ENCODE measurements around the gene POU2F1.

POU2F1 gene

DNA sequence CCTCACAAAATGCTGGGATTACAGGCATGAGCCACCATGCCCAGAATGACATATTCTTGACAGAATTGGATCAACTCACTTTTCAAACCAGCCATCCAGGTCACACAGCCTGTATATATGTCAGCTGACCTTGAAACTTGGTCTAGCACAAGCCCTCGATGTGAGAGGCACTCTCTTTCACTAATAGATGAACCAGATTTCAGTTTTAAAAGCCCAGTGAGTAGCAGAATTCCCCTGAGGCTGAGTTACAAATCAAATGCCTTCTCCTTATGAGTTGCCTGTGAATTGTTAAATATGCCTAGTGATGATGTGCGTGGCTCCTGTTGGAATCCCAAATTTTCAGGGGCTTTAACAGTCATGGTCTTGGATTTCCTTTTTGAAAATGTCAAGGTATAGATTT is 208.9 kb downstream of the POU2F1 start:
- DNase-seq = no peak

DNA sequence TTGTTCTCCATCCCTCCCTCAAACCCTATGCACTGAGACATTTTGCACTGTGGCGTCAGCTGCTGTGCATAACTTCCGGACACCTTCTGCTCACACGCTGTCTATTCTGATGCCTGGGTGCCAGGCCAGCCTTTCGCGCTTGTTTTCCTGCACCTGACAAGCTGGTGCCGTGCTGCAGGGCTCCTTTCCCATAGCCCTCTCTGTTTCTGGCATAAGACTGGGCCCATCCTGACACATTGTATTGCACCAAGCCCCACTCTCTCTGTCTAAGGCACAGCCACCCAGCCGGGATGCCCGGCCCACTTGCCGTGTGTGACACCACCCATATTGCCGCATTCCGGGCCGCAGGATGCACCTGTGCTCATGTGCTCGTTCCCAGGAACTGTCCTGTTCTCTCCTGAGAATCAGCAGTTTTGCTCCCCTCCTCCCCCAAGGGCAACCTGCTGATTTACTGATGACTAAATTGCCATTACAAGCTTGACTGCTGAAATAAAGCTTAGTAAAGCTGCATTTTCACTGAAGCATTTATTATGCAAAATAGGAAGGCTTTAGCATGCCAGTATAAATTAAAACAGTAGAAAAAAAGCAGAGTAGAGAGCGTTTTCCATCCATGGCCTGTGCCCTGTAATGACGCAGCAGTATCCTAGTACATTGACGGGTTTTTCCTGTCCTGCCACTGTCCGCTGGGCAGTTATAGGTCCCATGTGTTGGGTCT is 209.6 kb downstream of the POU2F1 start:
- no peak for DNase-seq

GRCh38 chr1:167430849-167431242 is 210.2 kb downstream of the POU2F1 start:
- no peak for DNase-seq

DNA sequence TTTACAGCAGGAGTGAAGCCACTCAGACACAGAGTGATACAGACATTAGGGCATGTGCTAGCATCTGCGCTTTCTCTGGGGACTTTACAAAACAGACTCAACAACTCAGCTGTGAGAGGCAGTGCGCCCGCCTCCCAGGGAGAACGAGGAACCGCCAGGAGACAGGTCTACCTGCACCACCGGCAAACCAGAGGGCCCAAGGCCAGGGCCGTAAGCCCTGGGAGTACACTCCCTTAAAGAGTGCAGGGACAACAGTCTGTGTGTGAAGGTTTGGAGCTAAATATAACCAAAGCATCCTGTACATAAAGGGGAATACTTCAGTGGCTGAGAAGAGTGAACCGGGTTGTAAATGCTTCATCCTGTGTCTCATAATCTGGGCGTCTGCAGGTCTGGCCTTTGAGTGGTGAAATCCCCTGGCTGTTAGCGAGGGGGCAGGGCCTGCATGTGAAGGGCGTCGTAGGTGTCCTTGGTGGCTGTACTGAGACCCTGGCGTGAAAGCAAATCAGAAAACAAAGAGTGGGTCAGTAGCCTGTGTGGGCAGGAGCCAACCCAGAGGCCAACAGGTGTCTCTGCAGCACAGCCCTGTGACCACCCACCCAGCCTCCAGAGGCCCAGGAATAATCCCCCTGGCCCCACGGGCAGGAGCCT is 210.7 kb downstream of the POU2F1 start:
- no peak for DNase-seq

- no peak for DNase-seq
These were observed 211.4 kb downstream of the POU2F1 start for GRCh38 chr1:167431909-167432650.

GRCh38 chr1:167432780-167433179 is 212.1 kb downstream of the POU2F1 start:
- no peak for DNase-seq

GRCh38 chr1:167433884-167434283 is 213.2 kb downstream of the POU2F1 start:
- DNase-seq = no peak

DNA sequence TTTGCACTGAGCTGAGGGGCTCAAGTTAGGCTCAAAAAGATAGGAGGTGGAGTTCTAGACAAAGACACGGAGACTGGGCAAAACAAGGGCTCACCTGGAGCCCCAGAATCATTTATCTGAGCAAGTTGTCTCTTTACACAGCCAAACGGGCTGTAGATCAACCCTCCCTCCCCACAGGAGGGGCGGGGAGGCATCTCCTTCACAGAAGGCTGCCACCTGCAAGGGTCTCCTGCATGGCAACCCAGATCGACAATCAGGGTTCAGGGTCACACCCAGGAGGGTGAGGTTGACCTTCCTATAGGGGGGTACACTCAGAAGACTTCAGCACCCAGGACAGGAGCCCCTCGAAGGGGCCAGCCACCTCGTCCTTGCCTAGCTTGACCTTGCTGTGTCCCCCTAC is 213.6 kb downstream of the POU2F1 start:
- DNase-seq = no peak

GRCh38 chr1:167435484-167435883 is 214.8 kb downstream of the POU2F1 start:
- no peak for DNase-seq

- DNase-seq = peak; percentile 32
These were observed 217.8 kb downstream of the POU2F1 start for GRCh38 chr1:167438171-167439138.

DNA sequence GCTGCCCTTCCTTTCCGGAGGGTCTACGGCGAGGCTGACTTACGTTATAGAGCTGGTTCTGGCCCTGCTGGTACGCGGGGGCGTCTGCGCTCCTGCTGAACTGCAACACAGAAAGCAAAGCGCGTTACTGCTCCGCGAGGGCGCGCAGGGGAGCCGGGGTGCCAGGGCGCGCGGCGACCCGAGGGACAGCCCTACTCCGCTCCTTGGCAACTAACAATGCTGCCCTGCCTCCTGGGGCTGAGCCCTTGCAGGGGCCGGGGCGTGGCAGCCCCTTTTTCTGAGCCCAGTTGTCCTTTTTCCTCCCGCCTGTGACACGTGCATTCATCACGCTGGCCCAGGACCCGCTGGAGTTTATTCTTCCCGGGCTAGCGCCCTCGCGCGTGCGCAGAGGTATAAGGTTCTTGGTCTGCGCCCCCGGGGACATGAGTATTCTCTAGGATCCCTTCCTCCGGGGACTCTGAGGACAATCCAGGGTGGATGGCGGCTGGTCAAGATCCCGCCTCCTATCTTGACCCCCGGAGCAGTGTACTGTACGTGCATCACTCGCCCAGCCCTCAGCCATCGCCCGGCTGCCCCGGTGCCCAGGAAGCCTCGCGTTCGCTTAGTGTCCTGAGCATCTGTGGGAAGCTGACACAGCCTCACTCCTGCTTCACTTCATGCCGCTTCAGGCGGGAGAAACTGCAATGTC is 218.8 kb downstream of the POU2F1 start:
- DNase-seq = peak; percentile 83

DNA sequence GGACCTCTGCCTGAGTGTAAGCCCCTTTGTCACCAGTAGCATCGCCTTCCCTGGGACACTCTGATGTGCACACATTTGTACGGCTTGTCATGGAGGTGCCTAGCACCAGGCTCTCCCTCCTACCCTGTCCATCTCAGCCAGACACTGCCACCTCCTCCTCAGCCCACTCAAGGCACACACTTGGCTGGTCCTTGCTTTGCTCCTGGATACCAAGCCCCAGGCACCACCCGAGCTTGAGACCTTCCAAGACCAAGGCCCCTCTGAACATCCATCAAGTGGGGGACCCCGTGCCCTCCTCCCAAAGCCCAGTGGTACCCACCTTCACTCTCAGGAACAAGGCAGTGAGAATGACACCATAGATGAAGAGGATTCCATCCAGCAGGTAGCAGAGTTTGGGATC is 219.7 kb downstream of the POU2F1 start:
- DNase-seq = no peak

DNA sequence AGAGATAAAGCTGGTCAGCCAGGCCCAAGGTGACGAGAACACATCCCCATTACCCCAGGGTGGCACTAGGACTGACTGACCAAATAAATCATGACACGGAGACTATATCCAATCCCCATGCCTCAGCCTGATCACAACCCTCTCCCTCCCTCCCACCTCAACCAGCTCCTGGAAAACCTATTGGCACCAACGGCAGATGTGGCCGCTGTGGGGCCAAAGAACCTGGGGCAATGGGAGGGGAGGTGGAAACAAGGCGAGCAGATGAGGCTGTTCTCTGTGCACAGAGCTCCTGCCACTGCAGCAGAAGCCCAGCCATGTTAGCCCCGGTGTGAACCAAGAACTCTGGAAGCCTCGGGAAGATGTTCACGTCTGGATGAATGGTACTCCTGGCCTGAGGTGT is 220.1 kb downstream of the POU2F1 start:
- DNase-seq = no peak

DNA sequence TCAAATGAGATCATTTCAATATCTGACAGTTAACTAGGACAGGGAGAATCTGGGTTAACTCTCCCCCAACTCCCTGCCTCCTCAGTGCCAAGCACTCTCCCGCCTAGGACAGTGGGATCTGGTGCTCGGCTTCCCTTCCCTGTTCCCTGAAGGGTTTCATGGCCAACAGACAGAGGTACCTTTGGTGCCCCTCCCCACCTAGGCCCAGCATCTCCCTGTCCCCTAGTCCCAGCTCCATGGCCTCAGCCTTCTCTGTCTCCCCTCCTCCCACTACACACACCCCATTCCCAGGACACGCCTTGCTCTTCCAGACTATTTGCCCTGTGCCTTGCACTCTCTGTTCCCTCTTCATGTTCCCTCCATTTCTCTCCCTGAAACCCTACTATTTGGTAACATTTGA is 220.5 kb downstream of the POU2F1 start:
- DNase-seq = no peak

- DNase-seq = peak; percentile 87
These were observed 221.6 kb downstream of the POU2F1 start for GRCh38 chr1:167442142-167442848.

DNA sequence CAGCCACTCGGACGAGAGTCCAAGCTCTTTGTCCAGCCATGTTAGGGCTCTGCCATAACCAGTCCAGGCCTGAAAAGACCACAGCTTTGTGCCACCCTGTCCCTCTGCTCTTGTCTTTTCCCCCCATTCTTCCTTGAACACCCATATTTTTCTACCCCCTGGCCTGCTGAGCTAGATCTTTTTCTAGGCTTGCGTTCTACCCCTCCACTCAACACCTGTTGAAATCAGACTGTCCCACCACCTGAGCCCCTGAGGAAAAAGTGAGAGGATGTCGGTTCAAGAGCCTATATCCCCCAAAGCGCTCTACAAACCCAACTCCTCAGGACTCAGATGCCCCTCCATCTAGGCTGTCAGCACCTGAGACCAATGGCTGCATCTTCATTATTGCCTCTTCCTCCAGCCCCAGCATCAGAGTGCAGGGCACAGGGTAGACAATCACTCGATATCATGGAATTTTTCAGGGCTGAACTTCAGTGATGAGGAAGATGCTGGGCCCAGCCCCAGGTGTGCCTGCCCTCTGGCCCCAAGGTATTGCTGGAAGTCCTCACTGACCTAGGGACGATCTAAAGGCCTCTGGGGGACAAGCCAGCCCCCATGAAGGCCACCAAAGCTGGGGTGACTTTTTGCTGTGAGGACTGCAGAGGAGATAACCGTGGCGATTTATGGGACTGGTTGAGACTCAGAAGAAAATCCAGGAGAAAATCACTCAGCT is 222.3 kb downstream of the POU2F1 start:
- DNase-seq = no peak

DNA sequence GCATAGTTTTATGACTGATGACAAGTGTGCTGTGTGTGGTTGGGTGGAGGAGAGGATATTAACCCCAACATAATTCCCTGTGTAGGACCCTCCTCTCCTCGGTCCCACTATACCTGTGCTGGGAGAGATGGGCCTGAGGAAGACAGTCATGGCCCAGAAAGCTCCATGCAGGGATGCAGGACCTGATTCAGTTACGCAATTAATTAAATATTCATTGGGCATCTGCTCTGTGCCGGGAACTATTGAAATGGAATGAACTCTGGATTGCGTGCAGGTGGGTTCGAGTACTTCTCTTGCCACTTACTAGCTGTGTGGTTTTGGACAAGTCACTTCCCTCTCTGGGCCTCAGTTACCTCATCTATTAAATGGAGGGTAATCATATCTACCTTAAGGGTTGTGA is 223.1 kb downstream of the POU2F1 start:
- DNase-seq = no peak

- peak; percentile 27 for DNase-seq
These were observed 226.3 kb downstream of the POU2F1 start for GRCh38 chr1:167446966-167447365.

DNA sequence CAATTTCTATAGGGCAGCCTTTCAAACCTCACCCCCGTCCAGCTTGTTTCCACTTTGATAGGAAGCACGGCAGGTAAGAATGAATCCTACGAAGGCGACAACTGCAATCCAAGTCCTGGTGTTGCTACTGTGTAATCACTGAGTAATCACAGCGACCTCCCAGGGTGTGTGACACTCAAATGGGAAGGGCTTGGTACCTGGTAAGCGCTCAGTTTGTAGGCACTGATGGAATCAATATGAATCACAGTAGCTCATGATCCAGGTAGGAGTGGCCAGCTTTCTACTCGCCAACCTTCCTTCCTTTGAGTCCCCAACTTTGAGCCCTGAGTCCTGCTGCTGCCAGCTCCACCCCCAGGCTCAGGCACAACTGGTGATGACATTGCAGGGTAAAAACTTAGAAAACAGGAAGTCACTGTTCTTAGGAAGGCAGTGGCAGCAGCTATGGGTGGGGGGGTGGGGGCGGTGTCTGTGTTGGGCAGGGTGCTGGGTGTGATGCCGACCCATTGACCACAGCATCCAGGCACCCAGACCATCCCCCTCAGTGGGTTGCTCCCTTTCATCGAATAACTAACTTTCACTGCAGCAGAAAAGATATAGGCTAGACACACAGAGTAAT is 226.9 kb downstream of the POU2F1 start:
- peak; percentile 82 for DNase-seq

- DNase-seq = no peak
These were observed 230.2 kb downstream of the POU2F1 start for GRCh38 chr1:167450843-167451242.

Measured in NCI-H69 (cell line).